PC-3 (cell line): ENCODE measurements around the gene MAGEF1. TPM values are rescaled to one million over a fixed set of nuclear protein-coding genes. Genes with fewer than 3 reads are reported as not detected.

Source experiments
- ATAC-seq: fragments of 200-7000 bp; cut with Tn5 transposase; 2 replicates; pipeline ENCODE4 v1.9.1; 2020; ENCODE audit warnings: mild to moderate bottlenecking, moderate library complexity
- BruUV-seq: library from RNA; stranded (reverse); fragments of 400-500 nt; replicated peaks from 2 replicates; lab custom pipeline; 2021; lab: Mats Ljungman, UMichigan
- CTCF ChIA-PET: fragments of 300-600 bp; sonication (Branson Sonifier 250); formaldehyde crosslinking; loops from one replicate; lab custom pipeline; 2022; ENCODE audit warnings: antibody characterized with exemption; lab: Charles Lee
- POLR2A ChIA-PET: fragments of 300-600 bp; sonication (Branson Sonifier 250); formaldehyde crosslinking; loops from one replicate; lab custom pipeline; 2022; ENCODE audit warnings: antibody characterized with exemption; ENCODE audit not compliant: unreplicated experiment; lab: Charles Lee
- DNase-seq: peaks from one replicate; pipeline ENCODE4 v3.0.0-alpha.2; 2015
- H2AFZ ChIP-seq: fragments of 300-600 bp; sonication (generic); 2 replicates; pipeline ENCODE4 v1.6.0; 2016; ENCODE audit warnings: antibody characterized with exemption, low read length
- H3F3A ChIP-seq: fragments of 300-600 bp; sonication (generic); one replicate; pipeline ENCODE4 v1.6.0; 2017; ENCODE audit warnings: antibody characterized with exemption, low read length, control low read depth, mild to moderate bottlenecking; ENCODE audit not compliant: unreplicated experiment
- H3K27ac ChIP-seq: fragments of 300-600 bp; sonication (generic); 2 replicates; pipeline ENCODE4 v1.5.1; 2016; ENCODE audit warnings: mild to moderate bottlenecking, low read length
- H3K27me3 ChIP-seq: fragments of 300-600 bp; sonication (generic); 2 replicates; pipeline ENCODE4 v1.6.1; 2016; ENCODE audit warnings: low read length, mixed read lengths
- H3K36me3 ChIP-seq: fragments of 300-600 bp; sonication (generic); 2 replicates; pipeline ENCODE4 v1.6.1; 2016; ENCODE audit warnings: low read depth, mixed run types, low read length, mixed read lengths
- H3K4me1 ChIP-seq: fragments of 300-600 bp; sonication (generic); 2 replicates; pipeline ENCODE4 v1.5.1; 2016; ENCODE audit warnings: low read length; ENCODE audit not compliant: insufficient read depth
- H3K4me2 ChIP-seq: fragments of 300-600 bp; sonication (generic); 2 replicates; pipeline ENCODE4 v1.6.0; 2016; ENCODE audit warnings: low read length
- H3K4me3 ChIP-seq: fragments of 300-600 bp; sonication (generic); 2 replicates; pipeline ENCODE4 v1.5.1; 2016; ENCODE audit warnings: mild to moderate bottlenecking, low read length, mixed read lengths
- H3K79me2 ChIP-seq: fragments of 300-600 bp; sonication (generic); 2 replicates; pipeline ENCODE4 v1.6.1; 2017; ENCODE audit warnings: low read length, mixed read lengths
- H3K9ac ChIP-seq: fragments of 300-600 bp; sonication (generic); 2 replicates; pipeline ENCODE4 v1.6.0; 2016; ENCODE audit warnings: mild to moderate bottlenecking, low read length
- H3K9me2 ChIP-seq: fragments of 300-600 bp; sonication (generic); replicated peaks from 2 replicates; pipeline ENCODE4 v1.6.1; 2016; ENCODE audit warnings: mixed run types, low read length, mixed read lengths
- H3K9me3 ChIP-seq: fragments of 300-600 bp; sonication (generic); 2 replicates; pipeline ENCODE4 v1.6.1; 2016; ENCODE audit warnings: low read length, mixed read lengths
- H4K20me1 ChIP-seq: fragments of 300-600 bp; sonication (generic); 2 replicates; pipeline ENCODE4 v1.6.1; 2016; ENCODE audit warnings: low read length, mixed read lengths
- EZH2 ChIP-seq: fragments of 300-600 bp; sonication (generic); IDR thresholded peaks from one replicate; pipeline ENCODE4 v1.6.1; 2017; ENCODE audit warnings: antibody characterized with exemption, mild to moderate bottlenecking, low read length; ENCODE audit not compliant: unreplicated experiment
- EZH2phosphoT487 ChIP-seq: fragments of 300-600 bp; sonication (generic); IDR thresholded peaks from 2 replicates; pipeline ENCODE4 v1.6.1; 2018; ENCODE audit warnings: mild to moderate bottlenecking, antibody characterized with exemption, low read length, borderline replicate concordance
- intact Hi-C: fragments of 100-400 bp; cut with micrococcal nuclease; formaldehyde crosslinking; loops from 2 replicates; pipeline ENCODE4 v1.9.0; 2023
- total RNA-seq: library from RNA; depleted of rRNA; stranded (reverse); fragments of >200 nt; gene quantifications from 2 replicates; pipeline ENCODE4 v1.2.3, GENCODE V29; 2014
- TF ChIP-seq, protein P1 (sequence below): fragments of 300-600 bp; sonication (generic); conservative IDR thresholded peaks from 2 replicates; pipeline ENCODE4 v1.5.1; 2017; ENCODE audit warnings: antibody characterized with exemption, low read depth, mild to moderate bottlenecking, low read length

MAGEF1 gene
- total RNA-seq, 1 experiment from 2014 or later = 43.6 TPM

DNA sequence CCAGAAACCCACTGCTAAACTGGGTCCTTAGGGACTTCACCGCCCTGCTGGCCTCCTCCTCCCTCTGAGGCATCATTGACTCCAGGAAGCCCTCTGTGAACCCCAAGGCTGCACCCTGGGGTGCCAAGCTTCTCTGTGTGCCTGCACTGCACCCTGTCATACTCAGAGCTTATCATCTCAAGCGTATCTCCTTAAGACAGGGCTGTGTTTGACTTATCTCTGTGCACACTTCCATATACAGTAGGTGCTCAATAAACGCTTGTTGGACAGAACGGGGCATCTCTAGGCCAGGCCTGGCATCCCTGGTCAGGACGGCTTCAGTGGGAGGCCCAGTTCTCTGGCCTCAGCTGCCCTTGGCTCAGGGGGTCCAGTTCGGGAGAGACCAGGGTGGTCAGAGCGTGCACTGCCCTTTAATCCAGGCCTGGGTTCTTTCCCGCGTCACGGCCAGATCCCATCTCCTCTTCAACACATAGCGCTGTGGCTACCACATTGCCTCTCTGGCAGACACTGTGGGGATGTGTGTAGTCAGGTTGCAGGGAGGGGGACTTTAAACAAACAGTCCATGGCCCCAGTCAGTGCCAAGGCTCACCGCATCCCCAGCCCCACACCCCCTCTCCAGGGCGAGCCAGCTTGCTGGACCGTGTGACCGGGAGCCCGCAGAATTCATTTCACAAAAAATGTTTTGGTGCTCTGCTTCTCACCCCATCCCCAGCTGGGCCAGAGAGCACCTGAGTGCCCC is 33.4 kb downstream of the MAGEF1 start:
- Histone ChIP-seq H3K36me3 (no peaks in the 10 kb centered on the region), H2AFZ (no peak overlapping the region), H3K79me2 (no peaks in the 10 kb centered on the region), H3F3A (no peaks in the 10 kb centered on the region), H3K4me2 (no peak overlapping the region), H3K9me2 (no peaks in the 10 kb centered on the region), H4K20me1 (no peaks in the 10 kb centered on the region), H3K9ac (no peak overlapping the region), H3K27me3 (no peaks in the 10 kb centered on the region), H3K4me3 (no peak overlapping the region), H3K9me3 (no peaks in the 10 kb centered on the region), H3K4me1 (no peaks in the 10 kb centered on the region), H3K27ac (no peak overlapping the region)
- no peak for TF ChIP-seq EZH2
- TF ChIP-seq, protein P1, sequence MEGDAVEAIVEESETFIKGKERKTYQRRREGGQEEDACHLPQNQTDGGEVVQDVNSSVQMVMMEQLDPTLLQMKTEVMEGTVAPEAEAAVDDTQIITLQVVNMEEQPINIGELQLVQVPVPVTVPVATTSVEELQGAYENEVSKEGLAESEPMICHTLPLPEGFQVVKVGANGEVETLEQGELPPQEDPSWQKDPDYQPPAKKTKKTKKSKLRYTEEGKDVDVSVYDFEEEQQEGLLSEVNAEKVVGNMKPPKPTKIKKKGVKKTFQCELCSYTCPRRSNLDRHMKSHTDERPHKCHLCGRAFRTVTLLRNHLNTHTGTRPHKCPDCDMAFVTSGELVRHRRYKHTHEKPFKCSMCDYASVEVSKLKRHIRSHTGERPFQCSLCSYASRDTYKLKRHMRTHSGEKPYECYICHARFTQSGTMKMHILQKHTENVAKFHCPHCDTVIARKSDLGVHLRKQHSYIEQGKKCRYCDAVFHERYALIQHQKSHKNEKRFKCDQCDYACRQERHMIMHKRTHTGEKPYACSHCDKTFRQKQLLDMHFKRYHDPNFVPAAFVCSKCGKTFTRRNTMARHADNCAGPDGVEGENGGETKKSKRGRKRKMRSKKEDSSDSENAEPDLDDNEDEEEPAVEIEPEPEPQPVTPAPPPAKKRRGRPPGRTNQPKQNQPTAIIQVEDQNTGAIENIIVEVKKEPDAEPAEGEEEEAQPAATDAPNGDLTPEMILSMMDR = no peak
- no peak for TF ChIP-seq EZH2phosphoT487
- CTCF ChIA-PET = no interaction called here
- BruUV-seq = no TSS peak
- DNase-seq = no peak
- POLR2A ChIA-PET = no interaction called here
- ATAC-seq = no peak
- intact Hi-C loops = no loop called here

DNA sequence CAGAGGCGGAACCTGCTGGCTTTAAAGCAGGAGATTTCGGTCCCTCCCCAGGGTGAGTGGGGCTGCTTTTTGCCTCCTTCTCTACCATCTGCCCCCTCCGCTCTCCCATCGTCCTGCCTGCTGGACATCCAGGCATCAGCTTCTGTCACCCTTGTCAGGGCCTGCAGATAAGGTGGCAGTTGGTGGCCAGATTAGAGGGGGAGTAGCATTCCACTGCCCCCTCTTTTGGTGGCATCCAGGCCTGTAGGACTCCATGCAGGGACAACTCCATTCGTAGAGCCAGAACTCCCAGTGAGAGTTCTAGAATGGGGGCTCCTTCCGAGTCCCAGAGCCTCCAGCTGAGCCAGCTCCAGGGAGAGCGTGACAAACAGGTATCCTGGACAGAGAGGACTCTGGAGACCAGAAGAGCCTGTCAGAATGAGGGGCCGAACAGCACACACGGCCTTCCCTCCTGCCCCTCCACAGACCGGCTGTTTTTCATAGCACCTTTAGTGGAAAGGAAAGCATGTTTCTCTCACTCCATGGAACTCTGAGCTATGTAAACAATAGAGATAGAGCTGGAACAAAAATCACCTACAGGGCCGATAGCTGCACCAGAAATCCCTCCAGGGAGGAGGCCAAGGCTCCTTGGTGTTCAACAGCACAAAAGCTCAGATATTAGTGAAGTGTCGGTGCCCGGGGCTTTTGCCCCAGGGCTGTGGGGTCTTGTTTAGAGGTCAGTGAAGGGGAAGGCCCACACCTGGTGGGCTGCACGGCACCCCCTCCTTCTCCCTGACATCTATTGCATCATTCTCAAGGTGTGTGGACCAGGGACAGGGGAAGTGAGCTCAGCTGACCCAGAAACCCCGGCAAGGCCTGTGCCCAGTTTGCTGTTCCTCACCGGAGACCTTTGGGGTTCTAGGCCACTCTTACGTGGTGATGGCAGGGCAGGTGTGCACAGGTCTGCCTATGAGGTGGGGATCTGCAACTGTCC is 34.2 kb downstream of the MAGEF1 start:
- POLR2A ChIA-PET = no interaction called here
- no TSS peak for BruUV-seq

More for the DNA sequence above, 34.2 kb downstream of the MAGEF1 start:
- Histone ChIP-seq H3K4me2 (no peak overlapping the region), H3K36me3 (no peaks in the 10 kb centered on the region), H3K27me3 (no peaks in the 10 kb centered on the region), H3K4me1 (no peaks in the 10 kb centered on the region), H3K9ac (no peak overlapping the region), H3K27ac (no peak overlapping the region), H4K20me1 (no peaks in the 10 kb centered on the region), H3K9me3 (no peaks in the 10 kb centered on the region), H3K79me2 (no peaks in the 10 kb centered on the region), H3F3A (no peaks in the 10 kb centered on the region), H3K4me3 (no peak overlapping the region), H3K9me2 (no peaks in the 10 kb centered on the region), H2AFZ (no peak overlapping the region)
- TF ChIP-seq, protein P1 = no peak
- TF ChIP-seq EZH2 (no peak), EZH2phosphoT487 (no peak)
- intact Hi-C loops = no loop called here
- CTCF ChIA-PET = no interaction called here
- no peak for DNase-seq
- ATAC-seq = no peak
